ENCODE results near the gene STARD8.

Gene STARD8

GRCh38 chrX:68658530-68658929 lies 11.1 kb downstream of the STARD8 start:
- H3K9me3 ChIP-seq (ENCODE audit: control insufficient read depth, low read length) = no peaks in the 10 kb centered on the region
- no peaks in the 10 kb centered on the region for H3K36me3 ChIP-seq (ENCODE audit: control insufficient read depth, insufficient read depth, low read length)
- H3K4me1 ChIP-seq (ENCODE audit: control insufficient read depth, insufficient read depth, low read length, poor library complexity, severe bottlenecking) = peaks cover 15% of the 10 kb centered on the region
- H3K27ac ChIP-seq (ENCODE audit: low read depth, low read length, severe bottlenecking) = peak overlapping the region; percentile 57
- H3K4me3 ChIP-seq (ENCODE audit: extremely low read depth, insufficient read depth, low read length, poor library complexity, severe bottlenecking) = no peak overlapping the region
- 50 to 80% methylated on average over 1 to 2 of the region's 3 CpGs for WGBS, 2 experiments (ENCODE audit: insufficient coverage in 2 of 2)

- peak overlapping the region; percentile 62 for H3K27ac ChIP-seq (ENCODE audit: low read depth, low read length, severe bottlenecking)
- H3K4me1 ChIP-seq (ENCODE audit: control insufficient read depth, insufficient read depth, low read length, poor library complexity, severe bottlenecking) = peaks cover 15% of the 10 kb centered on the region
- H3K4me3 ChIP-seq (ENCODE audit: extremely low read depth, insufficient read depth, low read length, poor library complexity, severe bottlenecking) = no peak overlapping the region
- H3K9me3 ChIP-seq (ENCODE audit: control insufficient read depth, low read length) = no peaks in the 10 kb centered on the region
- WGBS, 2 experiments (ENCODE audit: insufficient coverage in 2 of 2) = no CpG with 5 or more reads among the region's 5 CpGs
- H3K36me3 ChIP-seq (ENCODE audit: control insufficient read depth, insufficient read depth, low read length) = no peaks in the 10 kb centered on the region
Measured at GRCh38 chrX:68659385-68659784, 11.9 kb downstream of the STARD8 start.

- H3K9me3 ChIP-seq (ENCODE audit: control insufficient read depth, low read length) = no peaks in the 10 kb centered on the region
- no peak overlapping the region for H3K4me3 ChIP-seq (ENCODE audit: extremely low read depth, insufficient read depth, low read length, poor library complexity, severe bottlenecking)
- H3K36me3 ChIP-seq (ENCODE audit: control insufficient read depth, insufficient read depth, low read length) = no peaks in the 10 kb centered on the region
- H3K27ac ChIP-seq (ENCODE audit: low read depth, low read length, severe bottlenecking) = peak overlapping the region; percentile 62
- peaks cover 15% of the 10 kb centered on the region for H3K4me1 ChIP-seq (ENCODE audit: control insufficient read depth, insufficient read depth, low read length, poor library complexity, severe bottlenecking)
- WGBS, 2 experiments (ENCODE audit: insufficient coverage in 2 of 2) = no CpG with 5 or more reads among the region's 3 CpGs
Measured at GRCh38 chrX:68659786-68660185, 12.3 kb downstream of the STARD8 start.

GRCh38 chrX:68660746-68661145 lies 13.3 kb downstream of the STARD8 start:
- Histone ChIP-seq H3K36me3 (ENCODE audit: control insufficient read depth, insufficient read depth, low read length) (no peaks in the 10 kb centered on the region), H3K4me3 (ENCODE audit: extremely low read depth, insufficient read depth, low read length, poor library complexity, severe bottlenecking) (no peak overlapping the region), H3K27ac (ENCODE audit: low read depth, low read length, severe bottlenecking) (peak overlapping the region; percentile 16), H3K4me1 (ENCODE audit: control insufficient read depth, insufficient read depth, low read length, poor library complexity, severe bottlenecking) (peaks cover 15% of the 10 kb centered on the region), H3K9me3 (ENCODE audit: control insufficient read depth, low read length) (no peaks in the 10 kb centered on the region)
- WGBS, 2 experiments (ENCODE audit: insufficient coverage in 2 of 2) = 63 to 83% methylated on average over 1 to 3 of the region's 4 CpGs

GRCh38 chrX:68665502-68665901 lies 18.0 kb downstream of the STARD8 start:
- Histone ChIP-seq H3K36me3 (ENCODE audit: control insufficient read depth, insufficient read depth, low read length) (no peaks in the 10 kb centered on the region), H3K4me1 (ENCODE audit: control insufficient read depth, insufficient read depth, low read length, poor library complexity, severe bottlenecking) (peaks cover 7% of the 10 kb centered on the region), H3K4me3 (ENCODE audit: extremely low read depth, insufficient read depth, low read length, poor library complexity, severe bottlenecking) (no peak overlapping the region), H3K9me3 (ENCODE audit: control insufficient read depth, low read length) (no peaks in the 10 kb centered on the region), H3K27ac (ENCODE audit: low read depth, low read length, severe bottlenecking) (no peak overlapping the region)
- WGBS, 2 experiments (ENCODE audit: insufficient coverage in 2 of 2) = 60 to 77% methylated on average over 3 of the region's 9 CpGs

GRCh38 chrX:68666580-68666979 lies 19.1 kb downstream of the STARD8 start:
- whole genome bisulfite sequencing, 2 experiments (ENCODE audit: insufficient coverage in 2 of 2) = 80 to 100% methylated on average over 1 to 2 of the region's 5 CpGs
- Histone ChIP-seq H3K9me3 (ENCODE audit: control insufficient read depth, low read length) (no peaks in the 10 kb centered on the region), H3K27ac (ENCODE audit: low read depth, low read length, severe bottlenecking) (no peak overlapping the region), H3K4me1 (ENCODE audit: control insufficient read depth, insufficient read depth, low read length, poor library complexity, severe bottlenecking) (peaks cover 7% of the 10 kb centered on the region), H3K4me3 (ENCODE audit: extremely low read depth, insufficient read depth, low read length, poor library complexity, severe bottlenecking) (no peak overlapping the region), H3K36me3 (ENCODE audit: control insufficient read depth, insufficient read depth, low read length) (no peaks in the 10 kb centered on the region)

DNA sequence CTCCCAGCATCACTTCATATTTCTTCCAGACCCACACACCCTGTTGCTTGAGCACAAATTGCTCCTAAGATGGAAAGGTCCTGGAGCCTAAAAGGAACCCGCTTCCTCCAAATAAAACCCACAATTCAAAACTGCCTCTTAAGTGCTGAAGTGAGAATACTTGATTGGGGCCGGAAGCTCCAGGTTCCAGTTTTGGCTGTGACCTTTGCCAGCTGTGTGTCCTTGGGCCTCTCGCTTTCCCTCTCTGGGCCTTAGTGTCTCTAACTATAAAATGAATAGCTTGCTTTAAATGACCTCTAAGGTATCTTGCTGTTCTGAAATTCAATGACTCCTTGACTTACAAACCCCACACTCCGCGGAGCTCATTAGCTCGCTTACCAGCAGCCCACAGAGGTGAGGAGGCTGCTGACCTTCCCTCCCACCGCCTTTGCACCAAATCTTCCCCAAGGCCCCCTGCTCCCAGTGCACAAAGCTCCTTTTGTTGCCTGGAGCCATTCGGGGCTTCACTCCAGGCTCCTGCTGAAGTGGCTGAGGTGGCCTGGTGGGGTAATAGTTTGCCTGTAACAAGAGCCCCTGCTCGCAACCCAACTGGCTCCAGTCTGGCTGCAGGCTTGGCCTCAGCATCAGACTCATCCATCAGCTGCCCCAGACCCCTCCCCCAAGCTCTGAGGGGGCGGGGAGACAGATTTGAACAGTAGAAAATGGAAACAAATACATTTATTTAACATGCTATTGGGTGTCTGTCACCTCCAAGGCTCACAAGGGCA lies 21.8 kb downstream of the STARD8 start:
- H3K27ac ChIP-seq (ENCODE audit: low read depth, low read length, severe bottlenecking) = peak overlapping the region; percentile 49
- WGBS, 2 experiments (ENCODE audit: insufficient coverage in 2 of 2) = no CpG with 5 or more reads among the region's 10 CpGs
- H3K9me3 ChIP-seq (ENCODE audit: control insufficient read depth, low read length) = no peaks in the 10 kb centered on the region
- H3K4me3 ChIP-seq (ENCODE audit: extremely low read depth, insufficient read depth, low read length, poor library complexity, severe bottlenecking) = no peak overlapping the region
- H3K36me3 ChIP-seq (ENCODE audit: control insufficient read depth, insufficient read depth, low read length) = no peaks in the 10 kb centered on the region
- peaks cover 15% of the 10 kb centered on the region for H3K4me1 ChIP-seq (ENCODE audit: control insufficient read depth, insufficient read depth, low read length, poor library complexity, severe bottlenecking)

GRCh38 chrX:68669871-68670270 lies 22.4 kb downstream of the STARD8 start:
- Histone ChIP-seq H3K9me3 (ENCODE audit: control insufficient read depth, low read length) (no peaks in the 10 kb centered on the region), H3K4me1 (ENCODE audit: control insufficient read depth, insufficient read depth, low read length, poor library complexity, severe bottlenecking) (peaks cover 15% of the 10 kb centered on the region), H3K27ac (ENCODE audit: low read depth, low read length, severe bottlenecking) (no peak overlapping the region), H3K36me3 (ENCODE audit: control insufficient read depth, insufficient read depth, low read length) (no peaks in the 10 kb centered on the region), H3K4me3 (ENCODE audit: extremely low read depth, insufficient read depth, low read length, poor library complexity, severe bottlenecking) (no peak overlapping the region)
- no CpG with 5 or more reads among the region's 3 CpGs for WGBS, 2 experiments (ENCODE audit: insufficient coverage in 2 of 2)

- Histone ChIP-seq H3K4me1 (ENCODE audit: control insufficient read depth, insufficient read depth, low read length, poor library complexity, severe bottlenecking) (peaks cover 17% of the 10 kb centered on the region), H3K4me3 (ENCODE audit: extremely low read depth, insufficient read depth, low read length, poor library complexity, severe bottlenecking) (no peak overlapping the region), H3K9me3 (ENCODE audit: control insufficient read depth, low read length) (no peaks in the 10 kb centered on the region), H3K36me3 (ENCODE audit: control insufficient read depth, insufficient read depth, low read length) (no peaks in the 10 kb centered on the region), H3K27ac (ENCODE audit: low read depth, low read length, severe bottlenecking) (no peak overlapping the region)
Measured at GRCh38 chrX:68671221-68671620, 23.8 kb downstream of the STARD8 start.

GRCh38 chrX:68672581-68673318 lies 25.3 kb downstream of the STARD8 start:
- WGBS, 2 experiments (ENCODE audit: insufficient coverage in 2 of 2) = 0 to 100% methylated on average over 1 of the region's 3 CpGs
- Histone ChIP-seq H3K9me3 (ENCODE audit: control insufficient read depth, low read length) (no peaks in the 10 kb centered on the region), H3K36me3 (ENCODE audit: control insufficient read depth, insufficient read depth, low read length) (no peaks in the 10 kb centered on the region), H3K4me1 (ENCODE audit: control insufficient read depth, insufficient read depth, low read length, poor library complexity, severe bottlenecking) (peaks cover 21% of the 10 kb centered on the region), H3K4me3 (ENCODE audit: extremely low read depth, insufficient read depth, low read length, poor library complexity, severe bottlenecking) (no peak overlapping the region), H3K27ac (ENCODE audit: low read depth, low read length, severe bottlenecking) (peak overlapping the region; percentile 71)

DNA sequence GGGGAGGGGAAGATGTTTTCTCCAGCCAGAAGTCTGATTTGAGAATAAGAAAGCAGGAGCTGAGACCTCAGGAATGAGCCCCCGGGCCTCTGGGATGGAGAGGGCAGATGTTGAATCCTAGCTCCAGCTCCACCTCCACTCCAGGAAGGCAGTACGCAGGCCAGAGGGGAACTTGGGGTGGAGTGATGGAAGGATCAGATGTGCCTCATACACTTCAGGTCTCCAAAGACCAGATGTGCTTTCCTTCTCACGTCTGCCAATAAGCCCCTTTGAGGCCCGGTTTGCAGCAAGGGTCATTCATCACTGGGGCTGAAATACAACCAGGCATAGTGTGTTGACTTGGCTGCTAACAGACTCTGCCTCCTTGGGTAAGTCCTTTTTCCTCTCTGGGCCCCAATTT lies 28.1 kb downstream of the STARD8 start:
- Histone ChIP-seq H3K4me1 (ENCODE audit: control insufficient read depth, insufficient read depth, low read length, poor library complexity, severe bottlenecking) (peaks cover 19% of the 10 kb centered on the region), H3K27ac (ENCODE audit: low read depth, low read length, severe bottlenecking) (no peak overlapping the region), H3K4me3 (ENCODE audit: extremely low read depth, insufficient read depth, low read length, poor library complexity, severe bottlenecking) (no peak overlapping the region), H3K9me3 (ENCODE audit: control insufficient read depth, low read length) (no peaks in the 10 kb centered on the region), H3K36me3 (ENCODE audit: control insufficient read depth, insufficient read depth, low read length) (no peaks in the 10 kb centered on the region)
- 52% methylated on average over 2 of the region's 4 CpGs; no CpG with 5 or more reads in 1 of the 2 experiments for WGBS, 2 experiments (ENCODE audit: insufficient coverage in 2 of 2)
